Activated B cell treated with CpG ODN at 0.5 μM for 24 hours (primary cell): ENCODE results near the gene ACER2. TPM values are rescaled to one million over a fixed set of nuclear protein-coding genes. Genes with fewer than 3 reads are reported as not detected.

ENCODE experiments used
- ATAC-seq: fragments of 200-7000 bp; cut with Tn5 transposase; one replicate; pipeline ENCODE4 v1.10.0; 2021; ENCODE audit warnings: low read depth, mild to moderate bottlenecking, moderate library complexity
- CTCF ChIA-PET: fragments of 350-600 bp; sonication (Branson Sonifier 250); formaldehyde crosslinking; loops from one replicate; lab custom pipeline; 2021; ENCODE audit warnings: antibody characterized with exemption; lab: Charles Lee
- POLR2A ChIA-PET: fragments of 350-600 bp; sonication (Branson Sonifier 250); formaldehyde crosslinking; loops from one replicate; lab custom pipeline; 2021; ENCODE audit warnings: antibody characterized with exemption; lab: Charles Lee
- DNase-seq: peaks from one replicate; pipeline ENCODE4 v3.0.0; 2022
- H3K27ac Mint-ChIP-seq: one replicate; pipeline ENCODE4 v1.8.0; 2020; ENCODE audit warnings: mixed read lengths
- H3K27me3 Mint-ChIP-seq: one replicate; pipeline ENCODE4 v1.8.0; 2021; ENCODE audit warnings: mixed read lengths
- H3K36me3 Mint-ChIP-seq: one replicate; pipeline ENCODE4 v1.8.0; 2021; ENCODE audit warnings: low read depth, mixed read lengths
- H3K4me1 Mint-ChIP-seq: one replicate; pipeline ENCODE4 v1.8.0; 2021; ENCODE audit warnings: mixed read lengths
- H3K4me3 Mint-ChIP-seq: one replicate; pipeline ENCODE4 v1.8.0; 2020; ENCODE audit warnings: mild to moderate bottlenecking, mixed read lengths
- H3K9me3 Mint-ChIP-seq: one replicate; pipeline ENCODE4 v1.8.0; 2020; ENCODE audit warnings: mixed read lengths
- intact Hi-C: fragments of 100-400 bp; cut with micrococcal nuclease; formaldehyde crosslinking; loops from one replicate; pipeline ENCODE4 v1.15.1; 2024
- total RNA-seq: library from RNA; stranded (reverse); gene quantifications from 2 replicates; pipeline ENCODE4 v1.2.3, GENCODE V29; 2022
- TF ChIP-seq, protein P1 (sequence below): fragments of 200-600 bp; IDR thresholded peaks from one replicate; pipeline ENCODE4 v1.8.0; 2022; ENCODE audit warnings: antibody characterized with exemption, mild to moderate bottlenecking

Gene ACER2
- total RNA-seq, 1 donor from 2014 or later = 1.4 TPM

DNA sequence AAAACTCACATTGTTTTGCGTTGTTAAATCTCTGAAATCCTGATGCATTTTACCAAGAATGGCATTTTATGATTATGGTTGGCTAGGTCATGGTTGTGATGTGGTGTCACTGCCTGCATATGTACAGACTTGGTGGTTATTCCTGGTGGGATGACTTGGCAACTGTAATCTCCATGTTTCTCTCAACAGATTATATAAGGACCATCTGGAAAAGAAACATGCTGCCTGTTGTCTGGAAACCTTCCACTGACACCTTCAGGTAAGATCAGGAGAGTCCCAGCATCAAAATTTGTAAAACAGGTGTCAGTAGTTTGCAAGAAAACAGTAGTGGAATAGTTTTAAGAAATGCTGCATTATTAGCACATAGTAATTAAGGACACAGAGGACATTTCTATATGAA lies 3.0 kb upstream of the ACER2 start:
- peaks cover 8% of the 10 kb centered on the region for H3K9me3 Mint-ChIP-seq
- no peak overlapping the region for H3K27ac Mint-ChIP-seq
- POLR2A ChIA-PET = interaction anchor here (0.6 to 1.0 kb wide), 2 partner anchors 26 to 74 kb away, joined by 3 to 5 read pairs; partner anchors contain the start of gene RPS6
- H3K27me3 Mint-ChIP-seq = no peaks in the 10 kb centered on the region
- peaks cover 3% of the 10 kb centered on the region for H3K36me3 Mint-ChIP-seq
- DNase-seq (no peak), ATAC-seq (no peak)
- CTCF ChIA-PET = no interaction called here
- intact Hi-C loops = no loop called here
- peaks cover 12% of the 10 kb centered on the region for H3K4me1 Mint-ChIP-seq
- TF ChIP-seq, protein P1, sequence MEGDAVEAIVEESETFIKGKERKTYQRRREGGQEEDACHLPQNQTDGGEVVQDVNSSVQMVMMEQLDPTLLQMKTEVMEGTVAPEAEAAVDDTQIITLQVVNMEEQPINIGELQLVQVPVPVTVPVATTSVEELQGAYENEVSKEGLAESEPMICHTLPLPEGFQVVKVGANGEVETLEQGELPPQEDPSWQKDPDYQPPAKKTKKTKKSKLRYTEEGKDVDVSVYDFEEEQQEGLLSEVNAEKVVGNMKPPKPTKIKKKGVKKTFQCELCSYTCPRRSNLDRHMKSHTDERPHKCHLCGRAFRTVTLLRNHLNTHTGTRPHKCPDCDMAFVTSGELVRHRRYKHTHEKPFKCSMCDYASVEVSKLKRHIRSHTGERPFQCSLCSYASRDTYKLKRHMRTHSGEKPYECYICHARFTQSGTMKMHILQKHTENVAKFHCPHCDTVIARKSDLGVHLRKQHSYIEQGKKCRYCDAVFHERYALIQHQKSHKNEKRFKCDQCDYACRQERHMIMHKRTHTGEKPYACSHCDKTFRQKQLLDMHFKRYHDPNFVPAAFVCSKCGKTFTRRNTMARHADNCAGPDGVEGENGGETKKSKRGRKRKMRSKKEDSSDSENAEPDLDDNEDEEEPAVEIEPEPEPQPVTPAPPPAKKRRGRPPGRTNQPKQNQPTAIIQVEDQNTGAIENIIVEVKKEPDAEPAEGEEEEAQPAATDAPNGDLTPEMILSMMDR = no peak
- H3K4me3 Mint-ChIP-seq = no peak overlapping the region

DNA sequence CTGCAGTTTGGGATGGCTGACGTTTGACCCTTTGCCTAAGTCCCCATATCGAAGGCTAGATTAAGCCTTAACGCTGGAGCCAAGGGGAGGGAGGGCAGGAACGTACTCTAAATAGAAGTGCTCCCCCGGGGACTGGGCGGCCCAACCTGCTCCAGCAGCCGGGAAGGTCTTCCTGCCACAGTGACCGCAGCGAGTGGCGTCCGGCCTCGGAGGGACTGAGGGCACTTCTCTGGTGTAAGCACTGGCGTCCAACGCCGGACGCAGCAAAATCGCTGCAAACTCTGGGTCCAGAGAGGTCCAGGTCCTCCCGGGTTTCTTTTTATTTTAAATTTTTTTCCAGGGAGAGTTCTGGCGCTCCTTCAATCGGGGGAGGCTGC lies 505 bp upstream of the ACER2 start:
- no peak for ATAC-seq
- Mint-ChIP-seq H3K27me3 (no peaks in the 10 kb centered on the region), H3K4me3 (peak overlapping the region; percentile 94), H3K27ac (peak overlapping the region; percentile 56), H3K36me3 (peaks cover 3% of the 10 kb centered on the region), H3K4me1 (peaks cover 12% of the 10 kb centered on the region), H3K9me3 (peaks cover 5% of the 10 kb centered on the region)
- DNase-seq = no peak
- CTCF ChIA-PET = no interaction called here
- intact Hi-C loops = loop anchor here (1.0 to 2.0 kb wide), 7 partner anchors 28 to 359 kb away; partner anchors contain the start of genes DENND4C, HAUS6, RPS6 and RRAGA
- POLR2A ChIA-PET = interaction anchor here (0.8 to 1.3 kb wide), 3 partner anchors 29 to 32 kb away, joined by 3 to 12 read pairs (median 3); partner anchors contain the start of gene RPS6
- TF ChIP-seq, protein P1 = no peak

DNA sequence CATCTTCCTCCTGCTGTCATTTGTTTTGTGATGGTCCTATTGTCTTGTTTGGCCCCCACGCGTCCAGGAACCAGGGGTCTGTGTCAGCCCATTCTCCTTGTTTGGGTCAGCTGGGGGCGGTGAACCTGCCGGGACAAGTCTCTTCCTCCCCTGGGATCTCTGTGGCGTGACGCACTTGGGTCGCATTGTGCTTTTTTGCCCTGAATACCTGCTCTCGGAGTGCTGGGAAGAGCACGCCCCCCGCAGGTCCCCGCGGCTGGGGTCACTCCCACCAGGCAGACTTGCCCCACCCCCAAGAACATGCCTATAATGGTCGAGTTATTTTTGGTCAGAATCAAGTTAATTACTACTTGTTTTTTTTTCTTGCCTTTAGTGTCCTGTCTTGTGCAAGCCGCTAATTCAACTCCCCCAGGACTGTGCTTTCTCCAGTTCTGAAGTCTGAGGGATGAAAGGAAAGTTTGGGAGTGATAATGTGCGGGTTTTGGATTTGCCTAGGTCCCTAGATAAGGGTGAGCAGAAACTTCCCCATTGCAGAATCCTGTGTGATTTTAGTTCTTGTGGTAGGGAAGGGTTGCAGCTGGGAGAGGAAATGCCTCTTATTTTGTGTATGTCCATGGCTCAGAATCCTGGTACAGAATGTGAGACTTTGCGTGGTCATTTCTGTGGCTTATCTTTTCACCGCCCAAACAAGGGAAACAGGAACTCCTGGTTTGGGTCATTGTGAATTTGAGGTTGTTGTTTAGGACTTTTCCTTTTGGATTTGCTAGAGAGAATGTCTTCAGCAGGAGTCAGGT lies 789 bp downstream of the ACER2 start:
- DNase-seq = no peak
- peak; percentile 8 for ATAC-seq
- peaks cover 3% of the 10 kb centered on the region for H3K36me3 Mint-ChIP-seq
- intact Hi-C loops = loop anchor here (2.0 kb wide), 2 partner anchors 31 to 307 kb away; partner anchors contain the start of gene HAUS6
- POLR2A ChIA-PET = interaction anchor here (0.6 to 1.3 kb wide), 3 partner anchors 30 to 284 kb away, joined by 3 to 12 read pairs (median 3); partner anchors contain the start of gene RPS6
- peak overlapping the region; percentile 94 for H3K4me3 Mint-ChIP-seq
- CTCF ChIA-PET = no interaction called here
- no peaks in the 10 kb centered on the region for H3K9me3 Mint-ChIP-seq
- TF ChIP-seq, protein P1 = no peak
- peak overlapping the region; percentile 69 for H3K27ac Mint-ChIP-seq
- H3K27me3 Mint-ChIP-seq = no peaks in the 10 kb centered on the region
- peaks cover 12% of the 10 kb centered on the region for H3K4me1 Mint-ChIP-seq

DNA sequence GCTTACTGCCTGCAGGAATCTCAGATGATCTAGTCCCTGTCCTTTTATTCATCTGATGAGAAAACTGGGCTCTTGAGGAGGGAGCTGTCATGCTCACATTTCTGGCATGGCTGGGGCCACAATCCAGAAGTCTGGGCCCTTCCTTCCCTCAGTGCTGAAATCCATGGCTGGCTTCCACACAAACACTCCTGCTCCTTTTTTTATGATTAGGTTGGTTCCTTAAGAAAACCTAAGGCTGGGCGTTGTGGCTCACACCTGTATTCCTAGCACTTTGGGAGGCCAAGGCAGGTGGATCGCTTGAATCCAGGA lies 1.3 kb downstream of the ACER2 start:
- ATAC-seq (no peak), DNase-seq (no peak)
- peaks cover 3% of the 10 kb centered on the region for H3K36me3 Mint-ChIP-seq
- ChIA-PET POLR2A (no interaction called here), CTCF (interaction anchor here (1.3 kb wide), 1 partner anchor 47 kb away, joined by 3 read pairs; no protein-coding TSS in a partner anchor)
- intact Hi-C loops = no loop called here
- H3K4me3 Mint-ChIP-seq = peak overlapping the region; percentile 94
- no peaks in the 10 kb centered on the region for H3K9me3 Mint-ChIP-seq
- TF ChIP-seq, protein P1 = no peak
- no peaks in the 10 kb centered on the region for H3K27me3 Mint-ChIP-seq
- H3K27ac Mint-ChIP-seq = no peak overlapping the region
- H3K4me1 Mint-ChIP-seq = peaks cover 12% of the 10 kb centered on the region

DNA sequence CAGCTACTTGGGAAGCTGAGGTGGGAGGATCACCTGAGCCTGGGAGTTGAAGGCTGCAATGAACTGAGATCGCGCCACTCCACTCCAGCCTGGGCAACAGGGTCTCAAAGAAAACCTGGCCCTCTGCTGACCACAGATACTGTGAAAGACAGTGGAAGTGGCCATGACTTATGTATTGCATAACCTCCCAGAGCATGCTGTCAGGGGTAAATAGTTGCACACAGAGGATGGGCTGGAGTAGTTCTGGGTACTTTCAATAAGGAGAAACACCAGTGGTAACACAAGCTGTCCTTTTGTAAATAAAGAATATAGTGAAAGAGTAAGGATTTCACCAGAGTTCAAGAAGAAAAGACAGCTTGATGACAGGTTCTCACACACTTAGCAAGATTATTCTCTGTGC lies 1.8 kb downstream of the ACER2 start:
- ChIA-PET POLR2A (no interaction called here), CTCF (interaction anchor here (1.3 kb wide), 1 partner anchor 47 kb away, joined by 3 read pairs; no protein-coding TSS in a partner anchor)
- no peak for ATAC-seq
- DNase-seq = no peak
- Mint-ChIP-seq H3K9me3 (no peaks in the 10 kb centered on the region), H3K36me3 (peaks cover 3% of the 10 kb centered on the region), H3K4me3 (no peak overlapping the region), H3K27me3 (no peaks in the 10 kb centered on the region), H3K4me1 (peaks cover 12% of the 10 kb centered on the region), H3K27ac (no peak overlapping the region)
- TF ChIP-seq, protein P1 = no peak
- intact Hi-C loops = no loop called here
